ENCODE measurements around the gene LIPT1.

DNA sequence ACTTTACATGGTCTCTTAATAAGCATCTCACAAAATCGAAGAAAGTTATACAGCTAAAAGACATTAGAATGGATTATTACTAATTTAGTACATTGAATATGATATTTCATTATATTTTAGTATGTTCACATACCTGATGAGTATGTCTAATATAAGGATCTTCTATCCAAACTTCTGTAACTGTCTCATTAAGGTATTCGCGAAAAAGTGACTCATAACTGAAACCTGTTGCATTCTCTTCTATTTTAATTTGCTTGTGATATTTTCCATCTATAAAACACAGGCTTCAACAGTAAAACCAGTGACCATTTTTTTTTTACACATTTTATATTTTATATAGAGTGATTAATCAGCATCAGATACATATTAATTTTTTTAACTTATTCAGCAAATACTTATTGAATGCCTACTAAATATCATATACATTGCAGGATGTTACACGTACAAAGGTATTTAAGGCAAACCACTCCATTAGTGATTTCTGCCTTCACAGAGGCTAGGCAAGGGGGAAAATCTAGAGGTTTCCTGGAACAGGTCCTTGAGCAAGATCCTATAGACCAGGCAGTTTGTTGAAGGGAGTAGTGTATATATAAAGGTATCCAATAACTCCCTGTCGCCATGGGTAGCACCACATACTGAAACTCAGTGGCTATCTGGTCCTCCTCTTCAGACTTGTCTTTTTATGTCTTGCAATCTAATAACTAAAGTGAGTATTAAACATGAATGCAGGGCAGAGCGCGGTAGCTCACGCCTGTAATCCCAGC, 16.8 kb downstream of the LIPT1 start:
- TF ChIP-seq POLR2A (IDR thresholded peaks at IDR 0.05; ENCODE audit: low read length) (no peak), GATA1 (IDR thresholded peaks at IDR 0.05; ENCODE audit: low read depth, low read length) (no peak)

All from erythroblast (primary cell).